ENCODE measurements around the gene GSTA4. TPM values are rescaled to one million over a fixed set of nuclear protein-coding genes. Genes with fewer than 3 reads are reported as not detected.

Gene GSTA4
- polyA plus RNA-seq, 1 donor (not counting 4 experiments of a cell fraction or from before 2014, with no cell fraction given) = 40.2 TPM

DNA sequence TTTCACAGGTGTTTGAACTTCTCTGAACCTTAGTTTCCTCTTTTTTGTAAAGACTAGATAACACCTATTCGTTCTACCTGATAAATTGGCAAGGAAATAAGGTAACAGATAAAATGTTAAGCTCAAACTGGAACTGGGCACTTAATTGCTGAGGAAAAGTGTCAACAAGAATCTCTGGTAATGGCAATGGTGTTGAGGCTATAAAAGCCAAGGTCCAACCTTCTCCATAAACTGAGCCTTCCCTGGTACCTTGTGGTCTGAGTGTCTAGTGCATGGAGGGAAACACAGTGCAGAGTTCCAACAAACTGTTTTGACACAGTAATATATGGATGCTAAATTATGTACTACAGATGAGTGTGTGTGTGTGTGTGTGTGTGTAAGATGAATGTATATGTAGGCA, 33.4 kb upstream of the GSTA4 start:
- Histone ChIP-seq H2AFZ (ENCODE audit: control insufficient read depth, low read length) (no peak overlapping the region), H3K27ac (ENCODE audit: control insufficient read depth, insufficient read depth, low read length) (no peak overlapping the region), H3K9me3 (ENCODE audit: control insufficient read depth, low read depth, low read length) (no peaks in the 10 kb centered on the region), H3K9ac (ENCODE audit: control insufficient read depth, extremely low read depth, insufficient read depth, low read length) (no peak overlapping the region), H3K4me1 (ENCODE audit: control insufficient read depth, extremely low read depth, insufficient read depth, low read length) (peaks cover 3% of the 10 kb centered on the region), H3K4me3 (ENCODE audit: control insufficient read depth in 2 of 3, extremely low read depth in 1 of 3, insufficient read depth in 2 of 3, low read depth in 1 of 3, low read length in 3 of 3) (no peak overlapping the region), H3K36me3 (ENCODE audit: control insufficient read depth in 2 of 2, extremely low read depth in 1 of 2, insufficient read depth in 2 of 2, low read length in 2 of 2) (no peaks in the 10 kb centered on the region), H3K9me1 (ENCODE audit: control insufficient read depth, extremely low read depth, insufficient read depth, low read length) (no peaks in the 10 kb centered on the region), H4K20me1 (ENCODE audit: control insufficient read depth, extremely low read depth, insufficient read depth, low read length) (no peaks in the 10 kb centered on the region), H3K79me2 (ENCODE audit: control insufficient read depth, insufficient read depth, low read length) (no peaks in the 10 kb centered on the region), H3K27me3 (ENCODE audit: control insufficient read depth, extremely low read depth, insufficient read depth, low read length) (no peaks in the 10 kb centered on the region), H3K4me2 (ENCODE audit: control insufficient read depth, extremely low read depth, insufficient read depth, low read depth, low read length) (no peak overlapping the region)
- dilution Hi-C loops (cut with MboI; ENCODE audit: extremely low pct_ligation_motif_present, low sequenced_read_pairs) = no loop called here
- FAIRE-seq = no peak
- TF ChIP-seq EZH2 (IDR thresholded peaks at IDR 0.05; ENCODE audit: low read length) = no peak
- TF ChIP-seq, protein P1, sequence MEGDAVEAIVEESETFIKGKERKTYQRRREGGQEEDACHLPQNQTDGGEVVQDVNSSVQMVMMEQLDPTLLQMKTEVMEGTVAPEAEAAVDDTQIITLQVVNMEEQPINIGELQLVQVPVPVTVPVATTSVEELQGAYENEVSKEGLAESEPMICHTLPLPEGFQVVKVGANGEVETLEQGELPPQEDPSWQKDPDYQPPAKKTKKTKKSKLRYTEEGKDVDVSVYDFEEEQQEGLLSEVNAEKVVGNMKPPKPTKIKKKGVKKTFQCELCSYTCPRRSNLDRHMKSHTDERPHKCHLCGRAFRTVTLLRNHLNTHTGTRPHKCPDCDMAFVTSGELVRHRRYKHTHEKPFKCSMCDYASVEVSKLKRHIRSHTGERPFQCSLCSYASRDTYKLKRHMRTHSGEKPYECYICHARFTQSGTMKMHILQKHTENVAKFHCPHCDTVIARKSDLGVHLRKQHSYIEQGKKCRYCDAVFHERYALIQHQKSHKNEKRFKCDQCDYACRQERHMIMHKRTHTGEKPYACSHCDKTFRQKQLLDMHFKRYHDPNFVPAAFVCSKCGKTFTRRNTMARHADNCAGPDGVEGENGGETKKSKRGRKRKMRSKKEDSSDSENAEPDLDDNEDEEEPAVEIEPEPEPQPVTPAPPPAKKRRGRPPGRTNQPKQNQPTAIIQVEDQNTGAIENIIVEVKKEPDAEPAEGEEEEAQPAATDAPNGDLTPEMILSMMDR (optimal IDR thresholded peaks at IDR 0.05 in 1 of 3, IDR thresholded peaks at IDR 0.05 in 1 of 3, conservative IDR thresholded peaks at IDR 0.05 in 1 of 3; ENCODE audit: extremely low read depth in 1 of 3, insufficient read depth in 2 of 3, low read length in 3 of 3) = no peak
- no peak for DNase-seq (ENCODE audit: low read depth, low spot score)

DNA sequence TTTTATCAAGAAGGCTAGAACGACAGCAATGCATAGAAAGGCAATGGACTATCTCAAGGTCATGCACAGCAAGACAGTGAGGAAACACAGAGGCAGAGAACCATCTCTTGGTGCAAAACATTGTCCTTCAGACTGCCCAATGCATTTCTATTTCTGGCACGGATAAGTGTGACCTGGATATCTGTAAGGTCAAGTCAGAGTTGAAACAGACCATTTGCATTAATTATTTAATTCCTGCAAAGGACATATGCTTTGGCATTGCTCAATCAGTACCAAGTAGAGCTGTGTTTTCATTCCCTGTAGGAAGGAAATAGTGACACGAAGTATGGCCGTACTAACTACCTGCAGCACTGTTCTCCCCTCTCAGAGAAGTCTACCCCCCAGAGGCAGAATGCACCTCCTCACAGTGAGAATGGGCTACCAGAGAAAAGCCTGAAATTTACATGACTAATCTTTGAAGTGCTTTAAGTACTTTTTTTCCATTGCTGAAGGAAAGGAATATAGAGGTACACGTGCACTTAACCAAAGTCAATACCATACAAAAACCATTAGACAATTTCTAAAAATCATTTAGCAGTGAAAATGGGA, 32.1 kb upstream of the GSTA4 start:
- dilution Hi-C loops (cut with MboI; ENCODE audit: extremely low pct_ligation_motif_present, low sequenced_read_pairs) = no loop called here
- H3K9me3 ChIP-seq (ENCODE audit: control insufficient read depth, low read depth, low read length) = no peaks in the 10 kb centered on the region
- no peaks in the 10 kb centered on the region for H3K79me2 ChIP-seq (ENCODE audit: control insufficient read depth, insufficient read depth, low read length)
- TF ChIP-seq, protein P1 (optimal IDR thresholded peaks at IDR 0.05 in 1 of 3, IDR thresholded peaks at IDR 0.05 in 1 of 3, conservative IDR thresholded peaks at IDR 0.05 in 1 of 3; ENCODE audit: extremely low read depth in 1 of 3, insufficient read depth in 2 of 3, low read length in 3 of 3) = no peak
- no peak for TF ChIP-seq EZH2 (IDR thresholded peaks at IDR 0.05; ENCODE audit: low read length)
- H3K27me3 ChIP-seq (ENCODE audit: control insufficient read depth, extremely low read depth, insufficient read depth, low read length) = no peaks in the 10 kb centered on the region
- H3K9me1 ChIP-seq (ENCODE audit: control insufficient read depth, extremely low read depth, insufficient read depth, low read length) = no peaks in the 10 kb centered on the region
- no peak overlapping the region for H3K27ac ChIP-seq (ENCODE audit: control insufficient read depth, insufficient read depth, low read length)
- H3K9ac ChIP-seq (ENCODE audit: control insufficient read depth, extremely low read depth, insufficient read depth, low read length) = no peak overlapping the region
- no peak overlapping the region for H3K4me2 ChIP-seq (ENCODE audit: control insufficient read depth, extremely low read depth, insufficient read depth, low read depth, low read length)
- H3K36me3 ChIP-seq (ENCODE audit: control insufficient read depth in 2 of 2, extremely low read depth in 1 of 2, insufficient read depth in 2 of 2, low read length in 2 of 2) = no peaks in the 10 kb centered on the region
- H3K4me1 ChIP-seq (ENCODE audit: control insufficient read depth, extremely low read depth, insufficient read depth, low read length) = peaks cover 3% of the 10 kb centered on the region
- DNase-seq (ENCODE audit: low read depth, low spot score) (no peak), FAIRE-seq (no peak)
- H2AFZ ChIP-seq (ENCODE audit: control insufficient read depth, low read length) = no peak overlapping the region
- no peak overlapping the region for H3K4me3 ChIP-seq (ENCODE audit: control insufficient read depth in 2 of 3, extremely low read depth in 1 of 3, insufficient read depth in 2 of 3, low read depth in 1 of 3, low read length in 3 of 3)
- no peaks in the 10 kb centered on the region for H4K20me1 ChIP-seq (ENCODE audit: control insufficient read depth, extremely low read depth, insufficient read depth, low read length)

Data from keratinocyte (primary cell).